ENCODE measurements around the gene ATP6V0D1. TPM values are rescaled to one million over a fixed set of nuclear protein-coding genes. Genes with fewer than 3 reads are reported as not detected.

ATP6V0D1 gene
- total and polyA plus RNA-seq, 3 experiments from 2014 or later, result 49.3 to 107 (median 57.6) TPM

GRCh38 chr16:67426022-67426421 lies 54.9 kb downstream of the ATP6V0D1 start:
- no peak overlapping the region for H3K4me3 Mint-ChIP-seq
- Histone ChIP-seq H3K27me3 (ENCODE audit: insufficient read depth, low read length, poor library complexity, severe bottlenecking) (peaks cover 9% of the 10 kb centered on the region), H3K4me3 (ENCODE audit: low read length) (no peak overlapping the region), H3K27ac (ENCODE audit: low read depth, low read length) (no peak overlapping the region), H3K4me1 (ENCODE audit: insufficient read depth, low read length) (no peaks in the 10 kb centered on the region), H3K9me3 (ENCODE audit: low read length) (no peaks in the 10 kb centered on the region), H3K36me3 (ENCODE audit: insufficient read depth, low read length) (no peaks in the 10 kb centered on the region)
- POLR2A ChIA-PET, result interaction anchor here (0.6 kb wide), 1 partner anchor 1351 kb away, joined by 18 read pairs; no protein-coding TSS in a partner anchor
- H3K4me1 Mint-ChIP-seq, result peaks cover 0 to 6% (median 5%) of the 10 kb centered on the region in 3 donors
- no peak for DNase-seq
- no peaks in the 10 kb centered on the region for H3K36me3 Mint-ChIP-seq
- peaks cover 33 to 61% of the 10 kb centered on the region in 2 donors for H3K27me3 Mint-ChIP-seq
- CTCF ChIA-PET, result no interaction called here
- peaks cover 0 to 1% (median 0%) of the 10 kb centered on the region in 5 donors for H3K9me3 Mint-ChIP-seq
- no peak overlapping the region for H3K27ac Mint-ChIP-seq

DNA sequence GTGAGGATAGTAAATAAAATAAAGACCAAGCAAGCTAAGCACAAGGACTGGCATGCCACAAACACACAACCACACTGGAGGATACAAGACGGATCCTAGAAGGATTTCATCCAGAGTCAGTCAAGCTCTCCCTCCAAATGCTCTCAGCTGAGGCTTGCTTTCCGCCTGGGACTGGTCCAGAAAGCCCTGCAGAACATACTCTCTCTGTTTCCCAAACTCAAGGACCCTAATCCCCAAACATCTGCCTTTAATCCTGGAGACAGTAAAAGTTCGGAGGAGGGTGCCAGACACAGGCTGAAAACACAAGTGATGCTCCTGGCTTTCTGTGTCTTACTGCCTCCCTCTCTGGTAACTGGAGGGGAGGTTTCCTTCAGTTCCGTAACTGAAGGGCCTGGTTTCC lies 55.4 kb downstream of the ATP6V0D1 start:
- Histone ChIP-seq H3K27me3 (ENCODE audit: insufficient read depth, low read length, poor library complexity, severe bottlenecking) (peaks cover 9% of the 10 kb centered on the region), H3K27ac (ENCODE audit: low read depth, low read length) (no peak overlapping the region), H3K9me3 (ENCODE audit: low read length) (no peaks in the 10 kb centered on the region), H3K36me3 (ENCODE audit: insufficient read depth, low read length) (no peaks in the 10 kb centered on the region), H3K4me1 (ENCODE audit: insufficient read depth, low read length) (no peaks in the 10 kb centered on the region), H3K4me3 (ENCODE audit: low read length) (no peak overlapping the region)
- no peak for DNase-seq
- H3K9me3 Mint-ChIP-seq, result peaks cover 0 to 1% (median 0%) of the 10 kb centered on the region in 5 donors
- H3K4me1 Mint-ChIP-seq, result peaks cover 0 to 6% (median 5%) of the 10 kb centered on the region in 3 donors
- H3K27me3 Mint-ChIP-seq, result peaks cover 33 to 61% of the 10 kb centered on the region in 2 donors
- POLR2A ChIA-PET, result interaction anchor here (0.6 kb wide), 1 partner anchor 1352 kb away, joined by 18 read pairs; no protein-coding TSS in a partner anchor
- H3K27ac Mint-ChIP-seq, result no peak overlapping the region
- H3K36me3 Mint-ChIP-seq, result no peaks in the 10 kb centered on the region
- CTCF ChIA-PET, result no interaction called here
- no peak overlapping the region for H3K4me3 Mint-ChIP-seq

DNA sequence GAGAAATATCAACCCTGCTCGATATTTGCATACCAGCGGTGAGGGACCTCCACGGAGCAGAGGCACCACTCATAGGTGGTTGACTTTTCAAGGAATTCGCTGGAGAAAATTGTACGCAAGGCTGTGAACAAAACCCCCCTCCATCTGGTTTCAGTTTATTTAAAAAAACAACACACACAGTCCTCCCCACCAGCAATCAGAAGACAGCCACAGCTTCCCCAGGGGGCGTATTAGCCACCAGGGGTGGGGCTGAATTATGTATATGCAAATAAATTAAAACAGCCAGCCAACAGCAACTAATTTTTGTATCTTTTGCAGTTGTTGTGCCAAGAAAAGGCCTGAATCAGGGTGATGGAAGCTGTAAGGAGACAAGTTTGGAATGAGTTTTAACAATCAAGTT lies 55.9 kb downstream of the ATP6V0D1 start:
- Histone ChIP-seq H3K36me3 (ENCODE audit: insufficient read depth, low read length) (no peaks in the 10 kb centered on the region), H3K27ac (ENCODE audit: low read depth, low read length) (no peak overlapping the region), H3K9me3 (ENCODE audit: low read length) (no peaks in the 10 kb centered on the region), H3K4me1 (ENCODE audit: insufficient read depth, low read length) (no peaks in the 10 kb centered on the region), H3K4me3 (ENCODE audit: low read length) (no peak overlapping the region), H3K27me3 (ENCODE audit: insufficient read depth, low read length, poor library complexity, severe bottlenecking) (peaks cover 6% of the 10 kb centered on the region)
- Mint-ChIP-seq H3K27me3 (peaks cover 29 to 57% of the 10 kb centered on the region in 2 donors), H3K4me3 (no peak overlapping the region), H3K4me1 (peaks cover 0 to 3% (median under 1%) of the 10 kb centered on the region in 3 donors), H3K36me3 (no peaks in the 10 kb centered on the region), H3K9me3 (peaks cover 0 to 1% (median 0%) of the 10 kb centered on the region in 5 donors), H3K27ac (no peak overlapping the region)
- DNase-seq, result no peak
- CTCF ChIA-PET, result no interaction called here
- POLR2A ChIA-PET, result no interaction called here

DNA sequence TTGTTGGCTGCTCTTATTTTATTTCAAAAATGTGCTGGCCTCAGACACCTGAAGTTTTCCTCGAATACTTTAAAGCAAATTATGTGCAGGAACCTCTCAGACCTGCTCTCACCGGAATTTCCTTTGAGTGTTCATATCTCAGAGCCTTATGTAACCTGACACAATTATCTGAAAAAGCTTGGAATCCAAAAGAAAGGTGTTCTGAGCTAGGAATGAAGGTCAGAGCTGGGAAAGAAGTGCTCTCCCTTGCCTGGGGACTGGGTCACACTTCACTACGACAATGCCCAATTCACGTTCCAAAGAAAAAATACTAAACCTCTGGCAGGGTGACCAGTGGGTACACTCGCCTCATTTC lies 56.7 kb downstream of the ATP6V0D1 start:
- no peaks in the 10 kb centered on the region for H3K27me3 ChIP-seq (ENCODE audit: insufficient read depth, low read length, poor library complexity, severe bottlenecking)
- no peaks in the 10 kb centered on the region for H3K36me3 ChIP-seq (ENCODE audit: insufficient read depth, low read length)
- no peak for DNase-seq
- no peaks in the 10 kb centered on the region for H3K4me1 ChIP-seq (ENCODE audit: insufficient read depth, low read length)
- H3K4me3 ChIP-seq (ENCODE audit: low read length), result no peak overlapping the region
- no peaks in the 10 kb centered on the region for H3K4me1 Mint-ChIP-seq
- no peak overlapping the region for H3K4me3 Mint-ChIP-seq
- H3K36me3 Mint-ChIP-seq, result no peaks in the 10 kb centered on the region
- H3K27ac Mint-ChIP-seq, result no peak overlapping the region
- H3K9me3 ChIP-seq (ENCODE audit: low read length), result no peaks in the 10 kb centered on the region
- no peak overlapping the region for H3K27ac ChIP-seq (ENCODE audit: low read depth, low read length)
- ChIA-PET CTCF (interaction anchor here (1.0 kb wide), 1 partner anchor 10 kb away, joined by 3 read pairs; no protein-coding TSS in a partner anchor), POLR2A (no interaction called here)
- peaks cover 0 to 1% (median 0%) of the 10 kb centered on the region in 5 donors for H3K9me3 Mint-ChIP-seq
- H3K27me3 Mint-ChIP-seq, result peaks cover 24 to 55% of the 10 kb centered on the region in 2 donors

GRCh38 chr16:67423611-67424260 lies 57.2 kb downstream of the ATP6V0D1 start:
- ChIA-PET CTCF (interaction anchor here (1.0 kb wide), 1 partner anchor 9 kb away, joined by 3 read pairs; no protein-coding TSS in a partner anchor), POLR2A (no interaction called here)
- no peaks in the 10 kb centered on the region for H3K36me3 ChIP-seq (ENCODE audit: insufficient read depth, low read length)
- H3K27ac ChIP-seq (ENCODE audit: low read depth, low read length), result no peak overlapping the region
- no peak for DNase-seq
- H3K4me3 Mint-ChIP-seq, result no peak overlapping the region
- no peaks in the 10 kb centered on the region for H3K36me3 Mint-ChIP-seq
- no peak overlapping the region for H3K27ac Mint-ChIP-seq
- peaks cover 21 to 51% of the 10 kb centered on the region in 2 donors for H3K27me3 Mint-ChIP-seq
- peaks cover 0 to 1% (median 0%) of the 10 kb centered on the region in 5 donors for H3K9me3 Mint-ChIP-seq
- H3K4me1 ChIP-seq (ENCODE audit: insufficient read depth, low read length), result no peaks in the 10 kb centered on the region
- no peak overlapping the region for H3K4me3 ChIP-seq (ENCODE audit: low read length)
- H3K9me3 ChIP-seq (ENCODE audit: low read length), result no peaks in the 10 kb centered on the region
- H3K27me3 ChIP-seq (ENCODE audit: insufficient read depth, low read length, poor library complexity, severe bottlenecking), result no peaks in the 10 kb centered on the region
- H3K4me1 Mint-ChIP-seq, result no peaks in the 10 kb centered on the region

DNA sequence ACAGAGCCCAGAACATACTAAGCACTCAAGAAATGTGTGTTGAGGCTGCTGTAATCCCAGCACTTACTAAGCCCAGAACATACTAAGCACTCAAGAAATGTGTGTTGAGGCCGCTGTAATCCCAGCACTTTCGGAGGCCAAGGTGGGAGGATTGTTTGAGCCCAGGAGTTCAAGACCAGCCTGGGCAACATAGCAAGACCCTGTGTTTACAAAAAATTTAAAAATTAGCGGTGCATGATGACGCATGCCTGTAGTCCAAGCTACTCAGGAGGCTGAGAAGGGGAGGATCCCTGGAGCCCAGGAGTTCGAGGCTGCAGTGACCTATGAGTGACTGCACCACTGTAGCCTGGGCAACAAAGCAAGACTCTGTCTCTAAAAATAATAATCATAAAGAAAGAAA lies 57.9 kb downstream of the ATP6V0D1 start:
- peaks cover 0 to 1% (median 0%) of the 10 kb centered on the region in 5 donors for H3K9me3 Mint-ChIP-seq
- CTCF ChIA-PET, result no interaction called here

GRCh38 chr16:67421030-67421429 lies 59.9 kb downstream of the ATP6V0D1 start:
- Histone ChIP-seq H3K4me1 (ENCODE audit: insufficient read depth, low read length) (peaks cover 4% of the 10 kb centered on the region), H3K36me3 (ENCODE audit: insufficient read depth, low read length) (no peaks in the 10 kb centered on the region), H3K27ac (ENCODE audit: low read depth, low read length) (no peak overlapping the region), H3K4me3 (ENCODE audit: low read length) (no peak overlapping the region), H3K9me3 (ENCODE audit: low read length) (no peaks in the 10 kb centered on the region), H3K27me3 (ENCODE audit: insufficient read depth, low read length, poor library complexity, severe bottlenecking) (peaks cover 6% of the 10 kb centered on the region)
- DNase-seq, result no peak
- POLR2A ChIA-PET, result no interaction called here
- no peaks in the 10 kb centered on the region for H3K36me3 Mint-ChIP-seq
- peaks cover 0 to 1% (median 0%) of the 10 kb centered on the region in 5 donors for H3K9me3 Mint-ChIP-seq
- no peak overlapping the region for H3K27ac Mint-ChIP-seq
- no peak overlapping the region for H3K4me3 Mint-ChIP-seq
- CTCF ChIA-PET, result interaction anchor here (0.7 kb wide), 1 partner anchor 13 kb away, joined by 3 read pairs; no protein-coding TSS in a partner anchor
- peaks cover 3 to 10% (median 6%) of the 10 kb centered on the region in 3 donors for H3K4me1 Mint-ChIP-seq
- peaks cover 27 to 51% of the 10 kb centered on the region in 2 donors for H3K27me3 Mint-ChIP-seq

More for the DNA sequence above, 57.9 kb downstream of the ATP6V0D1 start:
- Mint-ChIP-seq H3K36me3 (no peaks in the 10 kb centered on the region), H3K27ac (no peak overlapping the region), H3K4me3 (no peak overlapping the region), H3K4me1 (no peaks in the 10 kb centered on the region), H3K27me3 (peaks cover 21 to 49% of the 10 kb centered on the region in 2 donors)
- Histone ChIP-seq H3K27ac (ENCODE audit: low read depth, low read length) (no peak overlapping the region), H3K27me3 (ENCODE audit: insufficient read depth, low read length, poor library complexity, severe bottlenecking) (no peaks in the 10 kb centered on the region), H3K4me3 (ENCODE audit: low read length) (no peak overlapping the region), H3K9me3 (ENCODE audit: low read length) (no peaks in the 10 kb centered on the region), H3K4me1 (ENCODE audit: insufficient read depth, low read length) (no peaks in the 10 kb centered on the region), H3K36me3 (ENCODE audit: insufficient read depth, low read length) (no peaks in the 10 kb centered on the region)
- no peak for DNase-seq
- POLR2A ChIA-PET, result no interaction called here

- Mint-ChIP-seq H3K36me3 (no peaks in the 10 kb centered on the region), H3K27ac (no peak overlapping the region), H3K9me3 (peaks cover 0 to 1% (median 0%) of the 10 kb centered on the region in 5 donors), H3K4me3 (no peak overlapping the region), H3K27me3 (peaks cover 20 to 47% of the 10 kb centered on the region in 2 donors), H3K4me1 (peaks cover 6 to 14% (median 11%) of the 10 kb centered on the region in 3 donors)
- CTCF ChIA-PET, result no interaction called here
- Histone ChIP-seq H3K36me3 (ENCODE audit: insufficient read depth, low read length) (no peaks in the 10 kb centered on the region), H3K4me3 (ENCODE audit: low read length) (no peak overlapping the region), H3K27me3 (ENCODE audit: insufficient read depth, low read length, poor library complexity, severe bottlenecking) (peaks cover 6% of the 10 kb centered on the region), H3K27ac (ENCODE audit: low read depth, low read length) (no peak overlapping the region), H3K9me3 (ENCODE audit: low read length) (no peaks in the 10 kb centered on the region), H3K4me1 (ENCODE audit: insufficient read depth, low read length) (peaks cover 8% of the 10 kb centered on the region)
- DNase-seq, result no peak
- POLR2A ChIA-PET, result interaction anchor here (0.7 kb wide), 1 partner anchor 1217 kb away, joined by 3 read pairs; no protein-coding TSS in a partner anchor
Measured at GRCh38 chr16:67419931-67420330, 61.0 kb downstream of the ATP6V0D1 start.
